ENCODE measurements around the gene CLCN7. TPM values are rescaled to one million over a fixed set of nuclear protein-coding genes. Genes with fewer than 3 reads are reported as not detected.

Gene CLCN7
- total and polyA plus RNA-seq, 2 of the 4 experiments (the other 2 are of a cell fraction), result 10.8 to 45.2 TPM

DNA sequence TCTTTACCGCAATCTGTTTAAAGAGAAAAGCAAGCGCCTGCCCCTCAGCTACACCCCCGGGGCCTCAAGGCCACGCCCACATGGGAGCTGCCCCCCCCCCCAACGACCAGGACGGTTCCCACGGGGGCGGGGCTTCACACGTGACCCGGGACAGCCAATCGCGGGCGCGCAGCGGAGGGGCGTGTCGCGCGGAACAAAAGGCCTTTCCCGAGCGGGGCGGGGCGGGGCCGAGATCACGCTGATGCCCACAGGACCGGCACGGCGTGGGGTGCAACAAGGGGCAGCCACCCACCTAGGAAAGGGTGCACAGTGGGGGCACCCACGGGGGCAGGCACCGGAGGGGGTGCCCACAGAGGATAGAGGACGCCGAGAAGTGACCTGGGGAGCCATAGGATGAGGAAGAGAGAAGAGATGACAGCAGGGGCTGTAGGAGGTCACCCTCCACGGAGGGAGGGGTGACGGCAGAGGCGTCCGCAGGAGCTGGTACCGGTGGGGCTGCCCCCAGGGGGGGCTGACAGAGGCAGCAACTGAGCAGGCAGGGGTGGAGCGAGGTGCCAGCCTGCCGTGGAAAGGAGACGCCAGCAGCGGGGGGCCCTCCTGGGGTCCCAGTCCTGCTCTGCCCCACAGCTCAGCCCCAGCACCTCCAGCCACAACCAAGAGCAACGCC, 66.5 kb downstream of the CLCN7 start:
- peaks cover 5 to 53% of the 10 kb centered on the region in 2 experiments for H3K79me1 ChIP-seq (ENCODE audit: low read depth in 1 of 2, low read length in 2 of 2)
- H3K18ac ChIP-seq (ENCODE audit: low read depth, low read length), result no peak overlapping the region
- peak overlapping the region; percentile 96 for H3K4me2 ChIP-seq (ENCODE audit: low read depth, low read length)
- no peaks in the 10 kb centered on the region for H3K9me3 ChIP-seq (ENCODE audit: control insufficient read depth, insufficient read depth, low read length)
- TF ChIP-seq CTCF (conservative IDR thresholded peaks at IDR 0.05; ENCODE audit: low read depth, low read length), result no peak
- peak; percentile 82 for TF ChIP-seq MXI1 (IDR thresholded peaks at IDR 0.05; ENCODE audit: borderline replicate concordance, low read depth, low read length)
- no peak for TF ChIP-seq NFE2L2 (IDR thresholded peaks at IDR 0.05; ENCODE audit: low read depth, low read length)
- no peak for TF ChIP-seq CEBPB (IDR thresholded peaks at IDR 0.05; ENCODE audit: low read depth, low read length)
- TF ChIP-seq USF2 (IDR thresholded peaks at IDR 0.05; ENCODE audit: low read depth, low read length), result peak; percentile 96
- TF ChIP-seq FOS (IDR thresholded peaks at IDR 0.05; ENCODE audit: low read depth, low read length), result peak; percentile 18; the same call in 1 of the 2 replicates
- TF ChIP-seq CHD1 (IDR thresholded peaks at IDR 0.05; ENCODE audit: low read depth, low read length), result no peak
- TF ChIP-seq MAZ (IDR thresholded peaks at IDR 0.05; ENCODE audit: borderline replicate concordance, low read depth, low read length), result peak; percentile 97
- 0% methylated on average over 6 of the region's 42 CpGs; no CpG with 5 or more reads in 1 of the 2 experiments for WGBS, 2 experiments (ENCODE audit: extremely low coverage in 2 of 2, insufficient read length in 1 of 2)
- no peak overlapping the region for H3K23ac ChIP-seq (ENCODE audit: low read depth, low read length)
- H4K91ac ChIP-seq (ENCODE audit: insufficient read depth, low read depth, low read length), result no peak overlapping the region
- no peak overlapping the region for H2BK120ac ChIP-seq (ENCODE audit: low read depth, low read length)
- H4K20me1 ChIP-seq (ENCODE audit: insufficient read depth, low read length), result no peaks in the 10 kb centered on the region; the same call in none of the 2 replicates
- intact Hi-C loops (cut with micrococcal nuclease) (no loop called here), dilution Hi-C loops (cut with HindIII; ENCODE audit: low sequenced_read_pairs, unreplicated experiment) (no loop called here), in situ Hi-C loops (cut with MboI; ENCODE audit: low sequenced_read_pairs) (no loop called here)
- H3K27me3 ChIP-seq (ENCODE audit: control insufficient read depth, insufficient read depth, low read length), result no peaks in the 10 kb centered on the region
- no peak overlapping the region for H2BK15ac ChIP-seq (ENCODE audit: low read depth, low read length)
- no peak overlapping the region for H2BK5ac ChIP-seq (ENCODE audit: low read depth, low read length, poor library complexity, severe bottlenecking)
- BruUV-seq (replicated peaks), result no TSS peak
- peak overlapping the region; percentile 66 for H3K9ac ChIP-seq (ENCODE audit: low read depth, low read length)
- peaks cover 6% of the 10 kb centered on the region; the same call in 1 of the 2 replicates for H3K4me1 ChIP-seq (ENCODE audit: control insufficient read depth, insufficient read depth, low read length)
- H3K9me1 ChIP-seq (ENCODE audit: insufficient read depth, low read length), result no peaks in the 10 kb centered on the region
- H3K4me3 ChIP-seq (ENCODE audit: insufficient read depth, low read depth, low read length), result peak overlapping the region; percentile 93
- ChIA-PET CTCF (interaction anchor here (0.7 kb wide), 1 partner anchor 15 kb away, joined by 3 read pairs; no protein-coding TSS in a partner anchor), POLR2A (ENCODE audit: unreplicated experiment) (interaction anchor here (0.6 kb wide), 1 partner anchor 19 kb away, joined by 3 read pairs; no protein-coding TSS in a partner anchor)
- DNase-seq (peak; percentile 81), ATAC-seq (ENCODE audit: low read depth) (peak; percentile 98)
- 0 out of 2 replicates have a peak overlapping the region, but pooled peaks have one; percentile 8 for H2AK5ac ChIP-seq (ENCODE audit: low read depth, low read length)
- no peak overlapping the region for H2BK20ac ChIP-seq (ENCODE audit: low read depth, low read length)
- peak overlapping the region; percentile 57 for H3K27ac ChIP-seq (ENCODE audit: insufficient read depth, low read length)
- peaks cover 17% of the 10 kb centered on the region for H3K36me3 ChIP-seq (ENCODE audit: control insufficient read depth, insufficient read depth, low read length)
- H2AK9ac ChIP-seq (replicated peaks; ENCODE audit: low read depth, low read length, poor library complexity), result peak overlapping the region; percentile 57
- peak overlapping the region; percentile 96 for H2AFZ ChIP-seq (replicated peaks; ENCODE audit: low read length, poor library complexity)
- peak overlapping the region; percentile 17; the same call in 1 of the 2 replicates for H3K56ac ChIP-seq (ENCODE audit: extremely low read depth, insufficient read depth, low read length)
- peak overlapping the region; percentile 51; the same call in 1 of the 2 replicates for H3K4ac ChIP-seq (ENCODE audit: low read depth, low read length)
- no peak overlapping the region for H3K14ac ChIP-seq (replicated peaks; ENCODE audit: low read depth, low read length)
- no peak overlapping the region for H4K5ac ChIP-seq (ENCODE audit: low read depth, low read length)
- peak overlapping the region in 1 of 2 experiments; percentile 71; a peak in 2 of 4 replicates for H4K8ac ChIP-seq (ENCODE audit: low read depth in 2 of 2, low read length in 2 of 2)

Measured in IMR-90 (cell line).